HUES48 (cell line): ENCODE data around the gene ETV3L.
A peak's percentile ranks its signal among the peaks of the same experiment; 100 is the strongest.

Source experiments
- H3K27ac ChIP-seq: one replicate; pipeline ENCODE4 v1.7.0; 2013; ENCODE audit warnings: low read depth, low read length, inconsistent platforms
- H3K27me3 ChIP-seq: 2 replicates; pipeline ENCODE4 v1.6.1; 2013; ENCODE audit warnings: mild to moderate bottlenecking, low read length; ENCODE audit not compliant: control insufficient read depth, insufficient read depth
- H3K36me3 ChIP-seq: 2 replicates; pipeline ENCODE4 v1.6.1; 2013; ENCODE audit warnings: low read length; ENCODE audit not compliant: control insufficient read depth, insufficient read depth
- H3K4me1 ChIP-seq: 2 replicates; pipeline ENCODE4 v1.6.1; 2013; ENCODE audit warnings: mild to moderate bottlenecking, low read length; ENCODE audit not compliant: control insufficient read depth, insufficient read depth
- H3K4me3 ChIP-seq: 2 replicates; pipeline ENCODE4 v1.5.1; 2013; ENCODE audit warnings: mild to moderate bottlenecking, low read depth, low read length
- H3K9ac ChIP-seq: 2 replicates; pipeline ENCODE4 v1.6.1; 2013; ENCODE audit warnings: mild to moderate bottlenecking, low read depth, low read length, moderate library complexity
- H3K9me3 ChIP-seq: 2 replicates; pipeline ENCODE4 v1.6.1; 2013; ENCODE audit warnings: low read length; ENCODE audit not compliant: control insufficient read depth, insufficient read depth

The ETV3L gene

GRCh38 chr1:157042846-157043245, 56.8 kb downstream of the ETV3L start:
- no peaks in the 10 kb centered on the region for H3K9me3 ChIP-seq
- no peaks in the 10 kb centered on the region for H3K27me3 ChIP-seq
- no peak overlapping the region for H3K9ac ChIP-seq
- peaks cover 34% of the 10 kb centered on the region for H3K4me1 ChIP-seq
- peak overlapping the region; percentile 77 for H3K4me3 ChIP-seq
- no peaks in the 10 kb centered on the region for H3K36me3 ChIP-seq
- no peak overlapping the region for H3K27ac ChIP-seq
